ENCODE data around the gene AFG1L. TPM values are rescaled to one million over a fixed set of nuclear protein-coding genes. Genes with fewer than 3 reads are reported as not detected.
"Not testable (repeated sequence)": the region's sequence is repeated elsewhere in the genome, so short reads cannot be mapped to it uniquely, and the experiment has no call there.

The AFG1L gene
- total RNA-seq, 1 experiment from 2014 or later: 6.8 TPM

DNA sequence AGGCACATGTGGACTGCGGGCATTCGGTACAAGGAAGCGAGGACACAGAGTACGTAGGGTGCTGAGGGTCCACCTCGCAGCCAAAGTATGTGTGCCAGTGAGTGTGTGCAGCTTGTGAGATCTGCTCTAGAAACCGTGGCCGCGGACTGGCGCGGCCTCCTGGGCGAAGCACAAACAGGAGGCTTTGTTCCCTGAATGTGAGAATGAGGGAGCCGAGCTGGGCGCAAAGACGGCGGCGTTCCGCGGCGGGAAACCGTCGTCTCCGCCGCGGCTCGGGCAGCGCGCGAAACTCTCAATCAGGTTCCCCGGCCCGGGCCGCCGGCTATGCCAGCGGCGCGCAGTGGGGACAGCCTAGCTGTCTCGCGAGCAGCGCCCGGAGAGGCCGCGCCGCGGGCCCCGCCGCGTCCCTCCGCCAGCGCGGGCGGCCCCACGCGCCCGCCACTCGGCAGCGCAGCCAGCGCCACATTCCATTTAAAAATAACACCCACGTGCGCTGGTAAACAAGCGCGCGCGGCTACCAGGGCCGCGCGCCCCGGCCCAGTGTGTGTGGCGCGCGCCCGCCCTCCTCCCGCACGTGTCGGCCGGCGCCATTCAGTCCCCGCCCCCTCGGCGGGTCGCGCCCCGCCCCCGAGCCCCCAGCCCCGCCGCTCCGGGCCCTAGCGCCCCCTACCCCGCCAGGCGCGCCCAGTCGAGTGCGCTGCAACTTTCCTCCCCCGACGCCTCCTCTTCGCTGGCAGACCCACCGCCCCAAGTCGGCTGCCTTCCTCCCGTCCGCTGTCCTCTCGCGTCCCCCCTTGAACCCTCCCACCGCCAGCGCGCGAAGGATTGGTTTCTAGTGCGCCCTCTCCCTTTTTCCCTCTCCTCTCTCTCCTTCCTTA lies 262.9 kb downstream of the AFG1L start:
- peak; percentile 59 for DNase-seq (ENCODE audit: low read depth)
- in situ Hi-C loops (cut with HindIII; ENCODE audit: low pct_unique_long_range_greater_than_20kb, low sequenced_read_pairs): no loop called here

DNA sequence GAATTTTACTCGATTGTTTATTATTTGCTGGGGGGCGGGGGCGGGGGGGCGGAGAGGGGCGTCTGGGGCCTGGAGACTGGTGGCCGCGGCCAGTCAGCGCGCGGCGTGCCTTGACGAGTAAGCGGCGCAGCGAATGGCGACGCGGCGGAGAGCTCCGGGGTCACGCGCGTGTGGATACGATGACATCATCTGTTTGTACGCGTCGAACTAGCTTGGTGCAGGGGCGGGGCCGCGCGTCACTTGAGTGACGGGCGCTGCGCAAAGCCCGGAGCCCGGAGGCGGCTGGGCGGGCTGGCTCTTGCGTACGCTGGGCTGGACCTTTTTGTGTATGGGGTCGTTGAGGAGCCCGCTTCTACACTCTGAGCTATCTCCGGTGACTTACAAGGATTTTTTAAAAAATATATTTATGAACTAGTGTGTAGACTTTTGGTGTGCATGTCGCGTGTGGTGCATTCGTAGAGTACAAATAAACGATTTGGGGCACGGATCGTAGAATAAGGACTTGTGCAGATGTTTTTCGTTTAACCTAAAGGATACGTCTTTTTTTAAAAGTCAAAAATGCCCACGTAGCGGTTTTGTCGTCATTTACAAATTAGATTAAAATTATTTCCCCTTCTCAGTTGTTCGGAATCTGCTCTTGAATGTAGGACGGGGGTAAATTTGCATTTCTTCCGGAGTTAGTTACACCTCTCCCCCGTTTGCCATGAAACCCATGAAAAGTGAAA lies 263.7 kb downstream of the AFG1L start:
- DNase-seq (ENCODE audit: low read depth): peak; percentile 92
- in situ Hi-C loops (cut with HindIII; ENCODE audit: low pct_unique_long_range_greater_than_20kb, low sequenced_read_pairs): no loop called here

DNA sequence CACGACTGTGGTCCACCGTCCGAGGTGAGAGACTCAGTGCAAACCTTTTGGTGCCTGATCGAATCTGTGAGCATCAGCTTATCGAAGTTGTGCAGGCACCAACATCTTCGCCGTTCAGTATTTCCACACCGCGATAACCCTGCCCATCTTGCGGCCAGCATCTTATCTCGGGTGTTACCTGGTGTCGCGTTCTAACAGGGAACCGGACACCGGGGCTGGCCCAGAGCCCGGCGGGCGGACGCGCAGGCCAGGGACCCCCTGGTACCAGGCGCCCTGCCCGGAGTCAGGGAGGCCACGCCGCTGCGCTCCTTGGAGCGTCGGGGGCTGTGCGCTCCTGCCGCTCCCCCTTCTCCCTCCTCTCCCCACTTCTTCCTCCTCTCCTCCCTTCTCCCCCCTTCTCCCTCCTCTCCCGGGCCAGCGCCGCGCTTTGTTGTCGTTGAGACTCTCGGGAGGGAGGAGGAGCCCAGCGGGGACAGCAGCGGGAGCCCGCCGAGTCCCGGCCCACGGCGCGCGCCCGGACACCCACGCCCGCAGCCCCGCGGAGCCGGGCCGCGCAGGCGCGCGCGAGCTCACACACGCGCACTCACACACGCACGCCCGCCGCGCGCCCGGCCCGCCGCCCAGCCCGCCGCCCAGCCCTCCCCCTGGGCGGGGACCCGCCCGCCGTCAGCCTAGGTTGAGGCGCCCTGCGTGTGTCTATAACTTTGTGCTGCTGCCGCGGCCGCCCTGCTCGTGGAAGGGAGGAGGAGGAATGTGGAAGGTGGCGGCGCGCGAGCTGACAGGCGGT lies 264.4 kb downstream of the AFG1L start:
- in situ Hi-C loops (cut with HindIII; ENCODE audit: low pct_unique_long_range_greater_than_20kb, low sequenced_read_pairs): no loop called here
- DNase-seq (ENCODE audit: low read depth): peak; percentile 89

DNA sequence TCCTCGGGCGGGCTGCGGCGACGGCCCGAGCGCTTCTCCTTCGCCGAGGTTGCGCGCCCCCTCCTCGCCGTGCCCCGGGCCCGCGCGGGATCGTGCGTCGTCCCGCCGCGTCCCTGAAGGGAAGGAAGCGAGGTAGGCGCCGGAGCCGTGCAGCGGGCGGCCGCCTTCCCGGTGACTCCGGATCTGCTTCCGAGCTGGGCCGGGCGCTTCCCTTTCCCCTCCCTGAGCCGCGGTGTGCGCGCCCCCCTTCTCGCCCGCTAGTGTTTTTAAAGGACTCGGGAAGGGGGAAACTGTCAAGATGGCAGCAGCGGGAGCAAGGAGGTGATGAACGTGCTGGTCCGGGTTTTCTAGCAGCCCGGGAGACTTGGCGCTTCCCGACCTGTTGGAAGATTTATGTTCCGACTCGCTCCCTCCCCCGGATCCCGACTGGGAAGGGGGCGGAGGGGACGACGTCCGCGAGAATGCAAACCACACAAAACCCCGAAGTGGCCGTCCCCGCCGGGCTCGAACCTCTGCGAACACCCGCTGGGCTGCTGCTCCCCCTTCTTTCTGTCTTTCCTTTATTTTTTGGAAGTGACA lies 265.1 kb downstream of the AFG1L start:
- peak; percentile 81 for DNase-seq (ENCODE audit: low read depth)
- in situ Hi-C loops (cut with HindIII; ENCODE audit: low pct_unique_long_range_greater_than_20kb, low sequenced_read_pairs): no loop called here

DNA sequence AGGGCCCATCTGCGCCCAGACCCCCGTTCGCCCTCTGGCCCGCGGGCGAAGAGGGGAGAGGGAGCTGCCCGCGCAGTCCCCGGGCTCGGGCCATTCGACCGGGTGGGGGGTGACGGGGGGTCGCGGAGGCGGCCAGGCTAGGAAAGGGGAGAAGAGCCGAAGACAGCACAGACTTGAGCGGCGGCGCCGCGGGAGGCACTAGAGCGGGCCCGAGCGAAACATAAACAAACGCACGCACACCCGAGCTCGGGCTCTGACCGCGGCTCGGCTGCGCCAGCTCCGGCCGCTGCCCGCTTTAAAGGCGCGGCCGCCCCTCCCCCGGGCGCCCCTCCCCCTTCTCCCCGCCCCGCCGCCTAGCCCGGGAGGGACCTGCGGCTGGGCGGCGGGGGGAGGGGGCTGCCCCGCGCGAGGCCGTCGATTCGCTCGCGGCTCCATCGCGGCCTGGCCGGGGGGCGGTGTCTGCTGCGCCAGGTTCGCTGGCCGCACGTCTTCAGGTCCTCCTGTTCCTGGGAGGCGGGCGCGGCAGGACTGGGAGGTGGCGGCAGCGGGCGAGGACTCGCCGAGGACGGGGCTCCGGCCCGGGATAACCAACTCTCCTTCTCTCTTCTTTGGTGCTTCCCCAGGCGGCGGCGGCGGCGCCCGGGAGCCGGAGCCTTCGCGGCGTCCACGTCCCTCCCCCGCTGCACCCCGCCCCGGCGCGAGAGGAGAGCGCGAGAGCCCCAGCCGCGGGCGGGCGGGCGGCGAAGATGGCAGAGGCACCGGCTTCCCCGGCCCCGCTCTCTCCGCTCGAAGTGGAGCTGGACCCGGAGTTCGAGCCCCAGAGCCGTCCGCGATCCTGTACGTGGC lies 265.8 kb downstream of the AFG1L start, which contains the start of gene FOXO3:
Gene FOXO3, plus strand, starts transcription at position 455 of the 846 bp plus-strand sequence. Its CDS starts 292 bp downstream, at position 747.
- DNase-seq (ENCODE audit: low read depth): peak; percentile 85
- in situ Hi-C loops (cut with HindIII; ENCODE audit: low pct_unique_long_range_greater_than_20kb, low sequenced_read_pairs): no loop called here

DNA sequence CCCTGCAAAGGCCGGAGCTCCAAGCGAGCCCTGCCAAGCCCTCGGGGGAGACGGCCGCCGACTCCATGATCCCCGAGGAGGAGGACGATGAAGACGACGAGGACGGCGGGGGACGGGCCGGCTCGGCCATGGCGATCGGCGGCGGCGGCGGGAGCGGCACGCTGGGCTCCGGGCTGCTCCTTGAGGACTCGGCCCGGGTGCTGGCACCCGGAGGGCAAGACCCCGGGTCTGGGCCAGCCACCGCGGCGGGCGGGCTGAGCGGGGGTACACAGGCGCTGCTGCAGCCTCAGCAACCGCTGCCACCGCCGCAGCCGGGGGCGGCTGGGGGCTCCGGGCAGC lies 266.4 kb downstream of the AFG1L start:
- DNase-seq (ENCODE audit: low read depth); in situ Hi-C loops (cut with HindIII; ENCODE audit: low pct_unique_long_range_greater_than_20kb, low sequenced_read_pairs): not testable (repeated sequence)

DNA sequence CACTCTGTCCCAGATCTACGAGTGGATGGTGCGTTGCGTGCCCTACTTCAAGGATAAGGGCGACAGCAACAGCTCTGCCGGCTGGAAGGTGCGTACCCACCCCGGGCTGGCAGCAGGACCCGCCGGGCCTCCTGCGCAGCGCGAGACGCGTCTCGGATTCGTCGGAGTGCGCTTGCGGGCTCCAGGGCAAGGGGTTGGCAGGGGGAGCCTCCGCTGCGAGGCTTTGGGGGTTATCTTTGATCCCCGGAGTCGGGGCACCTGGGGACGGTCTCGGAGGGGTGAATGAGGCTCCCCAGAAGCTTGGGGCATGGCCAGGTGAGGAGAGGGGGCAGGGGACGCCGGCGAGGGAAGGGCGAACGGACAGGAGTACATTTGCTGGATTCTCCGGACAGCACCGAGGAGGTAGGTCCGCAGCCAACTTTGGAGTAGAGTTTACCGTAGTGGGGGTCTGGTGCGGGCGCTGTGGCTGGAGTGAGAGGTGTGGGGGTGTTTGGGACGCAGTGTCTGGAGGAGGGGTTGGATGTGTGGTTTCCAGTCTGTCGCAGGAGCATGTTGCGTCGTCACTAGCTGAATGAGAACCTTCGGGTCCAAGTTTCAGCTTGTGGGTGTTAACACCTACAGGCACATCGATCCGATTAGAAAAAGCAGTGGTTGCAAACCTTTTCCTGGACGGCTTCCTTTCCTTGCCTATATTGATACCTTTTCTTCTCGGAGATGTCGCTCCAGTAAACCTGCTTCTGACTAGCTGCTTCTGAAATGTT lies 267.1 kb downstream of the AFG1L start:
- DNase-seq (ENCODE audit: low read depth): peak; percentile 30
- in situ Hi-C loops (cut with HindIII; ENCODE audit: low pct_unique_long_range_greater_than_20kb, low sequenced_read_pairs): no loop called here

DNA sequence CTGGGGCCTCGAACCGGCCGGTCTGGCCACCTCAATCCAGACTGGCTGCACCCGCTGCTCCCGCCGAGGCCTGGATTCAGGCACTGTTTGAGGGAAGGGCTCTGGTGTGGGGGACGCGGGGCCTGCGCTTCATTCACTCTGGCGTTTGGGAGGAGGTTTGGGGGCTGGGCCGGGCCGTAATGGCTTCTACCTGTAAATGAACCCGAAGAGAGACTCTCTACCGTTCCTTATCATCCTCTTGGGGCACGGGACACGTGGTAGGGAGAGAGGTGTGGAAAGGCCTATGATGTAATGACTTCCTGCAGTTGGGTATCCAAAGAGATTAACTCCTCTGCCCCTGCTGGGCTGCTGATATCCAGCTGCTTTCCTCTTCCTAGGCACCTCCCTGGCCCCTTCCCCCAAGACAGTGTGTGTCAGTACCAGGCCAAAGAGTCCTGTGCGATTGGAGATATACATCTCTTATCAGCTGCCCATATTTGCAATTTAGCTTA lies 267.7 kb downstream of the AFG1L start:
- in situ Hi-C loops (cut with HindIII; ENCODE audit: low pct_unique_long_range_greater_than_20kb, low sequenced_read_pairs): no loop called here
- DNase-seq (ENCODE audit: low read depth): peak; percentile 76

DNA sequence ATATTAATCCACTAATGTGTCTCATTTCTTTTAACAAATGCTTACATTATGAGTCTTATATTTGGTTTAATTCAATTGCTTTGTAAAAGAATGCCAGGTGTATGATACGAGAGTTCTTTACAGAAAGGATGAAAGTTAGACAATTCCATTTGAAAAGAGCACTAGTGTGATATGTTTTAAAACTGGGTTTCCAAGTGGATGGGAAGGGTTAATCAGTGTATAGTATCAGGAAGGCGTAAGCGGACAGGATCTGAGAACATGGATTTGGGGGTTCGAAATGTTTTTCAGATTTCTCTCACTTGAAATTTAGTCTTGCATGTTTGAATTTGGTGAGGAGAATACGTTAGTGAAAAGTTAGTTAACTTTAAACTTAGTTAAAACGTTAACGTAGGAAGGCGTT lies 268.4 kb downstream of the AFG1L start:
- in situ Hi-C loops (cut with HindIII; ENCODE audit: low pct_unique_long_range_greater_than_20kb, low sequenced_read_pairs): no loop called here
- no peak for DNase-seq (ENCODE audit: low read depth)

DNA sequence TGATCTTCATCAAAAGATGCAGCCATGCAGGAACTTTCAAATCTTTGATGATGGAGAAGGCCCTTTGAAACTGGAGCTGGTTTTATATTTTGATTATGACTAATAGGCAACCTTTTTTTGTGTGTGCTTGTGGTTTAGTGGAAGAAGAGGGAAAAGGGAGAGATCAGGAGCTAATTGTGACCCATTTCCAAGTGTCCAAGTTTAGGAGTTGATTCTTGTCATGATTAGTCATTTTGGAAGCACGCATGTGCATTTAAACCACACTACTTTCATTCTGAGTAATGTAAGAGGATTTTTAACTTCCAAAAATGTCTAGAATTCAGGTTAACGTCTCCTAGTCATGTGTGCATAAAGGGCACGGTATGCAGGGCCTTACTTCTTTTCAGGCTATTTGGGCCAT lies 269.3 kb downstream of the AFG1L start:
- in situ Hi-C loops (cut with HindIII; ENCODE audit: low pct_unique_long_range_greater_than_20kb, low sequenced_read_pairs): no loop called here
- DNase-seq (ENCODE audit: low read depth): peak; percentile 70

DNA sequence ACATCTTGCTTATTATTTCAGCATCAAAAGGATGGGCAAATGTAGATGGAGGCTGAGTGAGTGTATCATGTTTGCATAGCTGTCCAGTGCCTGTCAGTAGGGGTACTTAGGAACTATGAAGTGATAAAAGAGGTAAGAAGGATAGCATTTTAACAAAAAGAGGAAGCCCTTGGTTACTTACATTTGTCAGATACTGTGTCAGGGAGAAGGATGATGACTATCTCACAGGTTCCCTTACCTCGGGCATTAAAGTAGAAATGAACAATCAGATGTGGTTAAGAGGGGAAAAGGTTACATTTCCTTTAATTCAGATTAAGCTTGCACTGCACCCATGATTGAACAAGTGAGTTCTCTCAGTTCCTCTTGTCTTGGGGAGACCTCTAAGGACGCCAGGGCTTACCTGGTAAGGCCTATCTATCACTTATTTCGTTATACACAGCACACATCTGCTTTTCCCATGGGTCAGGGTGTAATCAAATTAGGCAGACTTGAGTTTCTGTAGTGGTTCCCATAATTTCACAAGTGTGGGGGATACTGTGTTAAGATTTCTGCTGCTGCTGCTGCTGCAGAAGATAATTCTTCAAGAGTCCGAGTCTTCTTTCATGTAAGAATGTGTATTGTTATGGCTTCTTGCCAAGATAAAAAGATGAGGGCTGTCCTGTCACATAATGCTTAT lies 270.4 kb downstream of the AFG1L start:
- DNase-seq (ENCODE audit: low read depth): no peak
- in situ Hi-C loops (cut with HindIII; ENCODE audit: low pct_unique_long_range_greater_than_20kb, low sequenced_read_pairs): no loop called here

DNA sequence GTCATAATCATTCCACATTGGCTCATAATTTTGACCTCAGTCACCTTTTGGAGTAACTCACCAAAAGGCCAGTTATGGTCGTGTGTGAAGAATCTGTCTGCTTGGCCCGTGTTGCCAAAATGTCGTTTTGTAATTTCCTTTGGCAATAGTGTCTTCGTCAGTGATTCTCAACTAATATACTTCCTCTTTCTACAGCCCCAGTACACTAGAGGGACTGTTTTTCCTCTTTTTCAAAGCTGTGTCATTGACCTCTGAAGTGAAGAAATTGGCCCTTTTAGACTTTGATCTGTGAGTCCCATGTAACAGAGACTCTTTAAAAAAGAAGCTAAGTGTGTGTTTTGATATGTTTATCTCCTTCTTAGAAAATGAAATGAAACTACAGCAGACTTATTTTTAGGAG lies 271.0 kb downstream of the AFG1L start:
- in situ Hi-C loops (cut with HindIII; ENCODE audit: low pct_unique_long_range_greater_than_20kb, low sequenced_read_pairs): no loop called here
- no peak for DNase-seq (ENCODE audit: low read depth)

DNA sequence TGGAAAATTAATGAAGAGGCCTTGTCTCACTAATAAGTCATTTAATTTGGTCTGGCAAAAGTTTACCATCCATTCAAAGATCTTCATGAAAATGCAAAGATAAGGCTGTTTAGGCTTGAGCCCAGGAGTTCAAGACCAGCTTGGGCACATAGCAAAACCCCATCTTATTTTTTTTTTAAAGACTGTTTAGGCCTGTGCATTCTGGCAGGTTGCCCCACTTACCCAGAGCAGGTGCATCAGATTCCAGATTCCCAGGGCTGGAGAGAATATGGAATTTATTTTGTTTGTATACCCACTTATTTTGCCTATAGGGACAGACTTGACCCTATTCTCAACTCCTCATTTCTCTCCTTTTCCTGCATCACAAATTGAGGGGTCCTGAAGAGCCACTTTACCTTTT lies 271.6 kb downstream of the AFG1L start:
- in situ Hi-C loops (cut with HindIII; ENCODE audit: low pct_unique_long_range_greater_than_20kb, low sequenced_read_pairs): no loop called here
- DNase-seq (ENCODE audit: low read depth): no peak

DNA sequence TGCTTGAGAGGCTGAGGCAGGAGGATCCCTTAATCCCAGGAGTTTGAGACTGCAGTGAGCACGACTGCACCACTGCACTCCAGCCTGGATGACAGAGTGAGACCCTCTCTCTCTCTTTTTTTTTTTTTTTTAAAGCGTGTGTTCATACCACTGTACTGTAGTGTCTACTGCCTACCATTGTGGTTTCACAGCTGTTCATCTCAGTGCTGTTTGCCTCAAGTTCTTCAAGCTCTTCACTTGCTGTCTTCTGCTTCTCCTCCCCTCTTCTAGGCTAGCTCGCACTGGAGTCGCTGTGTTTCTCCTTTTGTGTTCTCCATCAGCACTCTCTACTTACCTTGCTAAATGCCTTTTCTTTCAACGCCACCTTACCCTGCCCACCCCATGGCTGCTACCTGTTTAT lies 273.2 kb downstream of the AFG1L start:
- in situ Hi-C loops (cut with HindIII; ENCODE audit: low pct_unique_long_range_greater_than_20kb, low sequenced_read_pairs): no loop called here
- DNase-seq (ENCODE audit: low read depth): no peak

DNA sequence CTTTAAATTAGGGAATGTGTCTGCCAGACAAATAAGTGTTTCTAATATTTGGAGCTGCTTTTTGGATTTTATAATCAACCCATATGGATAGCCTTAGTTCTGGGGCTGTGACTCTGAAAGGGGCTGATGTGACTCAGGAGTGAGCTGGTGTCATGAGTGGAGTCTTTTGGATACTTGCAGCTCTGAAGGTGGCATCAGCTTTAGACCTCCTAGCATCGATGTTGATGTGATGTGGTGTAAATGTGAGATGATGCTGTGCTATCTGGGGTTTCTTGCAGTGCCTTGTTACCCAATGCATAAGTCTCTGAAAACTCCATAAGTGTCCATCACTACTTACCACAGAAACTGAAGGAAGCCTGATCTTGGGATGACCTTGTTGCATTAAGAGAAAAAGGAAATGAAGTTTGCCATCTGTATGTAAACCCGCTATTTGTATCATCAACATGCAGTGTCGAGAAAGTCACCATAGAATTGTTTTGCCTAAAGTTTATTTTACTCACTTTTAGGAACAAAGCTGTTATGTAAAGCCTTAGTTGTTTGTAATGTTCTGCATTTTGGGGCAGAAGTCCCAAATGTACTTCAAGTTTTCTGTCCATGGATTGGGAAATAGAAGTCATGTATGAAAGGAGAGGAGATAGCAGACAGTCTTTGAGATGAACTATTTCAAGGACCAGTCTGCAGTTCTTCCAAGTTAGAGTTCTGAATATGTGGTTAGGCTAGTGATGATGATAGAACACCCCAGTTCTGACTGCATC lies 273.9 kb downstream of the AFG1L start:
- in situ Hi-C loops (cut with HindIII; ENCODE audit: low pct_unique_long_range_greater_than_20kb, low sequenced_read_pairs): no loop called here
- DNase-seq (ENCODE audit: low read depth): no peak

DNA sequence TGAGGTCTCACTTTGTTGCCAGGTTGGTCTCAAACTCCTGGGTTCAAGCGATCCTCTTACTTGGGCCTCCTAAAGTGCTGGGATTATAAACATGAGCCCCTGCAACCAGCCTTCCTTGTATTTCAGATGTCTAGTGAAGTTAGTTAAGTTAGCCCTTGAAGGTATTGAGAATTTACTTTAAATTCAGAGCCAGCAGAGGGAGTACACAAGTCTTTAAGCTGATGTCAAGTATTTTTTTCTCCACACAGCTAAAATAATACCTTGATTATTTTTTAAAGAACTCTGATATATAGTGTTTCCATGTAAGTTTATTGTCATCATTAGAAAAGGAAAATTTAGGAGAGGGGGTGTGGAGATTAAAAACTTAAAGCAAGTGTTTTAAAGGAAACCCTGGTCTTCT lies 275.7 kb downstream of the AFG1L start:
- no peak for DNase-seq (ENCODE audit: low read depth)
- in situ Hi-C loops (cut with HindIII; ENCODE audit: low pct_unique_long_range_greater_than_20kb, low sequenced_read_pairs): no loop called here

Measured in Caki2 (cell line).